ENCODE data around the gene ANKRD60. TPM values are rescaled to one million over a fixed set of nuclear protein-coding genes. Genes with fewer than 3 reads are reported as not detected.

ANKRD60 gene
- total RNA-seq, 1 experiment from 2014 or later: not detected

Other genes with a start within 250 kb of the ANKRD60 start
- 12.0 and 13.8 TPM in 2 replicates for gene RAB22A, start 81.1 kb upstream of the ANKRD60 start, total RNA-seq (2014; rRNA removed; shearing (Covaris generic))
- 6.7 and 10.9 TPM in 2 replicates for gene VAPB, start 160.6 kb upstream of the ANKRD60 start, total RNA-seq (2014; rRNA removed; shearing (Covaris generic))